Measurements from ENCODE around the gene CRYBG1.
"Not testable (repeated sequence)": the region's sequence is repeated elsewhere in the genome, so short reads cannot be mapped to it uniquely, and the experiment has no call there.

The CRYBG1 gene

GRCh38 chr6:106557837-106558236 is 197.3 kb downstream of the CRYBG1 start:
- DNase-seq = no peak

GRCh38 chr6:106558364-106558763 is 197.8 kb downstream of the CRYBG1 start:
- DNase-seq = no peak

- DNase-seq = not testable (repeated sequence)
These were observed 199.1 kb downstream of the CRYBG1 start for GRCh38 chr6:106559659-106560058.

DNA sequence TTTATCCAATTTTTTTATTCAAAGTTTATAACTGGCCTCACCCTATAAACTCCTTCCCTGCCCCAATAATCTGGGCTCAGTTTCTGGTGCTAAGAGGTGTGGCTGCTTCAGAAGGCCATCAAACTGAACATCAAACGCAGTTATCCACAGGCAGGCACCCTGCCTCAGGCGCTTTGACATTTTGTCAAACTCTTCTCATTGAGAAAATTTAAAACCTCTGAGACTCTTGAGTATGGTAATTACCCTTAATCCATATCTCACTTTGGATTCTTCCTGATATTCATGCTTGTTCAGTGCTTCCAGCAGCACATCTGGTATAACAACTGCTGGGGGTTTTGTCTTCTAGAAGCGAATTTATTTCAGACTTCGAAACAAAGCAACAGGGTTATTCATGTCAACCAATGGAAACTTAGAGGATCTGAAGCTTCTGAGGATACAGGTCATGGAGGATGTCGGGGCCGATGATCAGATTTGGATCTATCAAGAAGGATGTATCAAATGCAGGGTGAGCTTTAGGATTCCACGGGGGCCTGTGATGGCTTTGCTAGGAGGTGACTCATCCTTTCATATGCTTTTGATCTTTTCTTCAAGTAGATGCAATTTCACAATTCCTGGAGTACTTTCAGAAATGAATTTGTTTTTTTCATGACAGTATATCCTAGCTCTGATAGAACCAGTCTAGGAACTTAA is 200.6 kb downstream of the CRYBG1 start:
- no peak for DNase-seq

GRCh38 chr6:106561686-106562405 is 201.3 kb downstream of the CRYBG1 start:
- DNase-seq = no peak

- no peak for DNase-seq
These were observed 203.1 kb downstream of the CRYBG1 start for GRCh38 chr6:106563614-106564013.

GRCh38 chr6:106564476-106564875 is 204.0 kb downstream of the CRYBG1 start:
- DNase-seq = no peak

- DNase-seq = no peak
These were observed 208.0 kb downstream of the CRYBG1 start for GRCh38 chr6:106568530-106568929.

DNA sequence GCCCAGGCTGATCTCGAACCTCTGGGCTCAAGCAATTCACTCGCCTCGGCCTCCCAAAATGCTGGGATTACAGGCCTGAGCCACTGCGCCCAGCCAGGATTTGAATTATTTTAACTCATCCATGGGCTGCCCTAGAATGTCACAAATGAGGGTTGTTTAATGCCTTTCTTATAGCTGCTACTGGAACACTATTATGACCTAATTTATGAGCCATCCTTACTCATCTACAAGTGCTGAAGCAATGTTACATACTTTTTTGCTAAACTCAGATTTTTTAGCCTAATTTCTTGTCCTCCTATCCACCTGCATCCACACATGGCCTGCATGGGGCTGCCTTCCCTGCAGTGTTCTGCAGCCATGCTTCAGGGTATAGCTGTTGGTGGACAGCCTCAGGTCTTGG is 208.9 kb downstream of the CRYBG1 start:
- no peak for DNase-seq

- no peak for DNase-seq
These were observed 211.9 kb downstream of the CRYBG1 start for GRCh38 chr6:106572436-106572835.

GRCh38 chr6:106572875-106573585 is 212.5 kb downstream of the CRYBG1 start:
- no peak for DNase-seq

- DNase-seq = peak; percentile 50
These were observed 214.4 kb downstream of the CRYBG1 start for GRCh38 chr6:106574741-106575458.

- no peak for DNase-seq
These were observed 218.8 kb downstream of the CRYBG1 start for GRCh38 chr6:106579281-106579680.

DNA sequence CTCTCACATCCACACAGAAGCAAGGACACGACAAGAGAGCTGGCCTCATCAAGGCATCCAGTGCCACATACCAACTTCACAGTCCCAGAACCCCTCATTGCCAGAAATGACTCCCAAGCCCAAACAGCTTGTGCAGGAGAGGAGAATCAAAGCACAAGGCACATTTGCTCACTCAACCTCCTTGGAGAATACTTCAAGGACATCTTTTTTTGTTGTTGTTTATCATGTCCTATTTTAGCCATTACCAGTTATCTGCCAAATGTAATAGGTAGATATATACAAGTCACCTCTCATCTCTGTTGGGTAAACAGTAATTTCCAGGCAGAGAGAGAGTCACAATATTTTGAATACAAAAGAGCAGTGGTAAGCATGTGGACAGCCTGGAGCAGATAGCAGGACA is 221.0 kb downstream of the CRYBG1 start:
- DNase-seq = no peak

GRCh38 chr6:106586815-106587415 is 226.4 kb downstream of the CRYBG1 start:
- no peak for DNase-seq

GRCh38 chr6:106588937-106589336 is 228.4 kb downstream of the CRYBG1 start:
- DNase-seq = not testable (repeated sequence)

DNA sequence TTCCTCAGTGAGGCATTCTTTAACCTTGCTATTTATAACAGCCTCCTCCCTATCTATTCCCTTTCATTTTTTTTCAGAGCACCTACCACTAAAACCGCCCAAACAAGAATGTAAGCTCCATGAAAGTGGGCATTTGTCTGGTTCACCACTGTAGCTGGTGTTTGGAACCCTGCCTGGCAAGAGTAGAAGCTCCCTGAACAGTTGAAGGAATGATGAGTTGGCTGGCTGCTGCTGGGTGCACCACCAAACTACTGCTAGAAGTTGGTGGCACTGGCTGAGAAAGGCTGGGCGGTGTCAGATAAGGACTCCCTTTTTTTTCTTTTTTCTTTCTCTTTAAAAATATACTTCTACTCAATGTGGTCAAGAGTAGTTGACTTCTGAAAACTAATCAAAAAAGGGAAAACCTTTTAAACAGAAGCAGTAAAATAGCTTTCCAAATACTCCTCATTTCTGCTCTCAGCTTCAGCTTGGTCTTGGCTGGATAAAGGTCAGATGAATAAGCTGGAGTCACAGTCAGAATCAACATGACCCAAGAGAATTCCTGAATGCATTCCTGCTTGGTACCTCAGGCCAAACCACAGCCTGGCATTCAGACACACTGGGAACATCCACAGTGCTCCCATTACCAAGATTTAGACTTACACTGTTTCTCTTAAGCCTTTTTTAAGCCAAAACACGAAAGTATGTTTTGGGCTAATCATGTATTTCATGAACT is 230.8 kb downstream of the CRYBG1 start:
- DNase-seq = peak; percentile 5

- no peak for DNase-seq
These were observed 238.9 kb downstream of the CRYBG1 start for GRCh38 chr6:106599440-106599839.

DNA sequence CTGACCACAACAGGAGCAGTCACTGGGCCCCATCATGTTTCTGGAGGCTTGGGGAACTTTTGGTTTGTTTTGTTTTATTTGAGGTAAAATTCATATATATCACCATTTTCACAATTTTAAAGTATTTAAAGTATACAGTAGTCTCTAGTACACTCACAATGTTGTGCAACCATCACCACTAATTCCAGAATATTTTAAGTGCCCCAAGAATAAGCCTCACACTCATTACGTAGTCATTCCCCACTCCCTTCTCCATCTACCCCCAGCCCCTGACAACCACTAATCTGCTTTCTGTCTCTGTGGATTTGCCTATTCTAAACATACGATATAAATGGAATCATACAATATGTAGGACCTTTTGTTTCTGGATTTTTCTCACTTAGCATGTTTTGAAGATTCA is 239.8 kb downstream of the CRYBG1 start:
- DNase-seq = no peak

GRCh38 chr6:106608080-106608668 is 247.7 kb downstream of the CRYBG1 start:
- DNase-seq = peak; percentile 2

GRCh38 chr6:106609699-106610098 is 249.2 kb downstream of the CRYBG1 start:
- DNase-seq = no peak

DNA sequence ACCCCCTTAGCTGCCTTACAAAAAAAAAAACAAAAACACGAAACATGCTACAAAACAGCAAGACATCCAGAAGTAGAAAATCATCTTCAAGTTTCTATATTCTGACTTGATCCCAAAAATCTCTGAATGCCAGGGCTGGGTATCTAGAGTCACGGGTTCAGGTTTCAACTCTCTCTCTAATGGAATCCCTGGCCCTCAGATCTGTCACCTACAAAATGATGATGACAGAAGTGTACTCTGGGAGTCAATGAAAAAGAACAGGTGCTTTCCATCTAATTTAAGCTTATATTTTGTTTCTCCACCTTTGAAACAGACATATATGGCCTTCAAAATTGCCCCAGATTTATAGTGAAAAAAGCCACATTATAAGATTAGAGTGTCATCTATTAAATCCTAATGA is 250.5 kb downstream of the CRYBG1 start:
- DNase-seq = no peak
